HG03066 (cell line): Measurements from ENCODE around the gene IGF2BP2.
"Not testable (repeated sequence)": the region's sequence is repeated elsewhere in the genome, so short reads cannot be mapped to it uniquely, and the experiment has no call there.

Source experiments
- ATAC-seq: cut with Tn5 transposase; IDR thresholded peaks from one replicate; pipeline ENCODE4 v1.9.1; 2021; ENCODE audit warnings: low read depth; ENCODE audit not compliant: unreplicated experiment

IGF2BP2 gene

GRCh38 chr3:185717121-185717520, 107.7 kb downstream of the IGF2BP2 start:
- no peak for ATAC-seq

GRCh38 chr3:185716436-185717108, 108.3 kb downstream of the IGF2BP2 start:
- no peak for ATAC-seq

- no peak for ATAC-seq
Measured at GRCh38 chr3:185715091-185715490, 109.8 kb downstream of the IGF2BP2 start.

GRCh38 chr3:185714085-185714484, 110.8 kb downstream of the IGF2BP2 start:
- no peak for ATAC-seq

GRCh38 chr3:185713015-185713414, 111.8 kb downstream of the IGF2BP2 start:
- no peak for ATAC-seq

GRCh38 chr3:185712337-185712736, 112.5 kb downstream of the IGF2BP2 start:
- ATAC-seq = no peak

- no peak for ATAC-seq
Measured at GRCh38 chr3:185711255-185711870, 113.5 kb downstream of the IGF2BP2 start.

- no peak for ATAC-seq
Measured at GRCh38 chr3:185709251-185709955, 115.4 kb downstream of the IGF2BP2 start.

GRCh38 chr3:185708392-185708791, 116.5 kb downstream of the IGF2BP2 start:
- no peak for ATAC-seq

GRCh38 chr3:185705498-185705897, 119.3 kb downstream of the IGF2BP2 start:
- ATAC-seq = no peak

- ATAC-seq = no peak
Measured at GRCh38 chr3:185702262-185703225, 122.3 kb downstream of the IGF2BP2 start.

GRCh38 chr3:185701611-185702261, 123.1 kb downstream of the IGF2BP2 start:
- no peak for ATAC-seq

- ATAC-seq = no peak
Measured at GRCh38 chr3:185699927-185700326, 124.9 kb downstream of the IGF2BP2 start.

- ATAC-seq = not testable (repeated sequence)
Measured at GRCh38 chr3:185697228-185697627, 127.6 kb downstream of the IGF2BP2 start.

- ATAC-seq = no peak
Measured at GRCh38 chr3:185696039-185696438, 128.8 kb downstream of the IGF2BP2 start.

- ATAC-seq = no peak
Measured at GRCh38 chr3:185693985-185694653, 130.7 kb downstream of the IGF2BP2 start.

GRCh38 chr3:185691622-185692021, 133.2 kb downstream of the IGF2BP2 start:
- ATAC-seq = no peak

GRCh38 chr3:185687271-185687878, 137.5 kb downstream of the IGF2BP2 start:
- ATAC-seq = no peak
